D721Med (cell line): ENCODE measurements around the gene ZDHHC8.
"Not testable (repeated sequence)": the region's sequence is repeated elsewhere in the genome, so short reads cannot be mapped to it uniquely, and the experiment has no call there.

Source experiments
- DNase-seq: peaks from one replicate; pipeline ENCODE4 v3.0.0; 2011; ENCODE audit warnings: low spot score; ENCODE audit not compliant: insufficient read length
- FAIRE-seq: peaks from 2 replicates; lab custom pipeline; 2011; peaks lifted over from hg19 to GRCh38; lab: Jason Lieb, UNC
- TF ChIP-seq, protein P1 (sequence below): IDR thresholded peaks from 2 replicates; pipeline ENCODE4 v1.5.1; 2012; ENCODE audit warnings: mild to moderate bottlenecking, control low read depth; ENCODE audit not compliant: insufficient read depth; ENCODE audit errors: missing control alignments

Gene ZDHHC8

DNA sequence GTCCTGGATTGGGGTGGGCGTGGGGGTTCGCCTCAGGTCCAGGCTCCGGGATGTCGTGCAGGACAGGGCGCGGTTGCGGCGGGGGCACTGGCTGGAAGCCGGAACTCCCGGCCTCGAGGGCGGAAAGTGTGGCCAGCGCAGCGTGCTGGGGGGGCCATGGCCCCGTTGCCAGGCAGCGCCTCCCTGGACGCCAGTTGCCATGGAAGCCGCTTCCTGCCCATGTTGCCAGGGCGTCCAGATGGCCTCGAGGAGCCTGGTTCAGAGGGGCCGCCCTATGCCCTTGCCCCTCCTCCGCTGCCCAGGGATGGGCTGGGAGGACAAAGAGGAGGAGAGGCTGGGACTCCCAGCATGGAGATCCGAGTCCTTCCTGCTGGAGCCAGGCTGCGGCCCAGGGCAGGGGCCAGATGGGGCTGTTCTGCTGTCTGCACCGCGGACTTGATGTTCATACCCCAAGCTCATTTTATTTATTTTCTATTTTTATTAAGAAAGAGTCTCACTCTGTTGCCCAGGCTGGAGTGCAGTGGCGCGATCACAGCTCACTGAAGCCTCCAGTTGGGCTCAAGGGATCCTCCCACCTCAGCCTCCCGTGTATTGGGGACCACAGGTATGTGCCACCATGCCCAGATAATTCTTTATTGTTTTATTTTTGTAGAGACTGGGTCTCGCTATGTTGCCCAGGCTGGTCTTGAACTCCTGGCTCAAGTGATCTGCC, 23.9 kb downstream of the ZDHHC8 start:
- FAIRE-seq (no peak), DNase-seq (peak; percentile 94)
- TF ChIP-seq, protein P1, sequence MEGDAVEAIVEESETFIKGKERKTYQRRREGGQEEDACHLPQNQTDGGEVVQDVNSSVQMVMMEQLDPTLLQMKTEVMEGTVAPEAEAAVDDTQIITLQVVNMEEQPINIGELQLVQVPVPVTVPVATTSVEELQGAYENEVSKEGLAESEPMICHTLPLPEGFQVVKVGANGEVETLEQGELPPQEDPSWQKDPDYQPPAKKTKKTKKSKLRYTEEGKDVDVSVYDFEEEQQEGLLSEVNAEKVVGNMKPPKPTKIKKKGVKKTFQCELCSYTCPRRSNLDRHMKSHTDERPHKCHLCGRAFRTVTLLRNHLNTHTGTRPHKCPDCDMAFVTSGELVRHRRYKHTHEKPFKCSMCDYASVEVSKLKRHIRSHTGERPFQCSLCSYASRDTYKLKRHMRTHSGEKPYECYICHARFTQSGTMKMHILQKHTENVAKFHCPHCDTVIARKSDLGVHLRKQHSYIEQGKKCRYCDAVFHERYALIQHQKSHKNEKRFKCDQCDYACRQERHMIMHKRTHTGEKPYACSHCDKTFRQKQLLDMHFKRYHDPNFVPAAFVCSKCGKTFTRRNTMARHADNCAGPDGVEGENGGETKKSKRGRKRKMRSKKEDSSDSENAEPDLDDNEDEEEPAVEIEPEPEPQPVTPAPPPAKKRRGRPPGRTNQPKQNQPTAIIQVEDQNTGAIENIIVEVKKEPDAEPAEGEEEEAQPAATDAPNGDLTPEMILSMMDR = no peak

DNA sequence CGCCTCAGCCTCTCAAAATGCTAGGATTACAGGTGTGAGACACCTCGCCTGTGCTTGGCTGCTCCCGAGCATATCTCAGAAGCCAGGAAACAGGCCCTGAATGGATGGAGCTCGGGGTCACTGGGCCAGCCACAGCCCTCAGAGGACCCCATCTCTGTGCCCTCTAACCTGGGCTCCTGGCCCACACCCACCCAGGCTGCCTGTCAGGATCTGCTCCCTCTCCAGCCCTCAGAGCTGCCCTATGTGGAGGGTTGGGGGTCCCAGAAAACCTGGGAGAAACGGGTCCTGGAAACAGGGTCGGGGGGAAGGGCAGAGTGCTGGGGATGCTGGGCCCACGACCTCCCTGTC, 24.4 kb downstream of the ZDHHC8 start:
- FAIRE-seq (no peak), DNase-seq (no peak)
- TF ChIP-seq, protein P1 = no peak

DNA sequence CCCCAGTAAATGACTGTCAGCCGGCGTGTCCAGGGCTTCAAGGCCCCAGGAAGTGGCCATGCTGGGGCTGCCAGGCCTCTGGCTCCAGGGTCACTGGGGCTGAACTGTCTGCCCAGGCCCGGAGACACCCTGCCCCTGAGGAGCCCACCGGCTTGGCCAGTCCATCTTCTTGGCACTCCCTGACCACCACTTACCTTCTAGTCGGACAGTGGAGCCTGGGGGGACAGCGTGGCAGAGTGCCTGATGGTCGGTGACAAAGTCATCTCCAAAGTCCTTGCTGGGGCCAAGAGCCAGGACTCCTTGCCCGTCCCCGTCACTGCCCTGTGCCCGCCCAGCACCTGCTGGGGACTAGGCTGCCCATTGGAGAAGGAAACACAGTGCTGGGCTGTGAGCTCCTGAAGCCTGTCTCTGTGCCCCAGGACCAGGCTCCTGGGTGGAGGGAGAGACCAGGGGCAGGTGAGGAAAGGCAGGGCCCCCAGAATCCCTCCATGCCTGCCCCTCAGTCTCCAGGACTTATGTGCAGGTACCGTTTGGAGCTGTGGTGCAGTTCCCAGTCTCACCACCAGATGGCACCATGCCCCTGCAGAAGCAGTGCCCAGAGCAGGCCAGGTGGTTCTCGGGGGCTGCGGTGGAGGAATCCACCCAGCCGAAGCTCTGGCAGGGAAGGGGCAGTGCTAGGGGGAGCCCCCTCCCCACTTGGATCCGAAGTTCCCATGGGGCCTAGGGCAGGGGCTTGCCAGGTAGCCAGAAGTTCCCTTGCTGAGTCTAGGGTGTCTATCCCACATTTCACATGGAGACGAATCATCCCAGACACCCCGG, 25.2 kb downstream of the ZDHHC8 start:
- DNase-seq (peak; percentile 89), FAIRE-seq (no peak)

DNA sequence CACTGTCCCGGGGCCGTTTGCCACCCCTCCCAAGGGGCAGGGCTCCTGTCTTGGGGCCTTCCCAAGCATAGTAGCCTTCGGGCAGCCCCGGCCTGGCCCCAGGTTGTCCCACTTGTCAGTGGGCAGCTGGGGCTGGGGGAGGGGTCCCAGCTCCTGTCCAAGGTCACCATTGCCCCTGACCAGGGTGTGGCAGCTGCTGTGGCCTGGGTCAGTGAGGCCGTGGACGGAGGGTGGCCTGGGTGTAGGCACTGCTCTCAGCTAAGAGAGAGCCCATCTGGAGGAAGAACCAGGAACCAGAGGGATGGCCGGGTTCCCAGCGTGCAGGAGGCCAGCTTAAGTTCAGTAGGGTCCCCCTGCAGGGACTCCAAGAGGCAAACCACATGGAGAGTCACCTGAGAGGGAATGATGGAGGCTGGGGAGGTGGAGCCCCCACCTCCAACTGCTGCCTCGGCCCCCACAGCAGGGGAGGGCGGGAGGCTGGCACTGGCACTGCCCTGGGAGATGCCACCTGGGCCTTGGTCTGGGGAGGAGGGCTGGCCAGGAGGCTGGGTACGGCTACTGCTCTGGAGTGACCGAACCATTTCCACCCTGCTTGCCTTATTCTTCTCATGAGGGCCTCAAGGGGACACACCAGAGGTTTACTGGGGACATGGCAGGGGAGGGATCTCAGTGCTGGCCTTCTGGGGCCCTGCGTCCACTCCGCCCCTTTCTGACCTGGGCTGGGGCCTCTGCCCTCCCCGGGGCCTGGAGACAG, 26.0 kb downstream of the ZDHHC8 start:
- TF ChIP-seq, protein P1 = no peak
- no peak for DNase-seq
- FAIRE-seq = no peak

More for the DNA sequence above, 25.2 kb downstream of the ZDHHC8 start:
- TF ChIP-seq, protein P1 = peak; percentile 95

DNA sequence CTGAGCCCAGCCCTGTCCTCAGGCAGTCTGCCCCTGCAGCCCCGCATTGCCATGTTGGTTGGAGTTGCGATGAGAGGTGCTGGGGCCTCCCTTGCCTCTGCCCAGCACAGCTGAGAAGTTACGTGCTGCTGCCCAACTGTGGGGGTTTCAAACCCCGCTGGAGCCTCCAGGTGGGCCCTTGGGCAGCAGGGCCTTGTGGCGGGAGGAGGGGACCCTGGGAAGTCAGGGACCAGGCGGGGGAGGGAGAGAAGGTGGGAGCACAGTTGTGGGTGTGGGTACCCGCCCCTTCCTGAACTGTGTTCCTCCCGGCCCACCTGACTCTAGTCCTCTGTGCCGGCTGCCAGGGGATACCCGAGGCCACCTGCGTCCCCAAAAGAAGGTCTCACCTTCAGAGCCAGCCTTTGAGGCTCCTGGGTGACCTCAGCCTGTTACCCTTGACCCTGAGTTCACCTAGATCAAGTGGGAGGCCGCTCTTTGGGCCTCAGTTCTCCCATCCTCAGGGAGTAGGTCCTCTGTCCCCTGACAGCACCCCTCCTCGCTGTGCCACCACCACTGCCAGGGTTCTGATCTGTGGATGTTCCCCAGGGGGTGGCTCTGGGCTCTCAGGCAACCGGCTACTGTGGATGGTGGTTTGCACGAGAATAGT, 26.9 kb downstream of the ZDHHC8 start:
- TF ChIP-seq, protein P1 = no peak
- no peak for DNase-seq
- FAIRE-seq = no peak

DNA sequence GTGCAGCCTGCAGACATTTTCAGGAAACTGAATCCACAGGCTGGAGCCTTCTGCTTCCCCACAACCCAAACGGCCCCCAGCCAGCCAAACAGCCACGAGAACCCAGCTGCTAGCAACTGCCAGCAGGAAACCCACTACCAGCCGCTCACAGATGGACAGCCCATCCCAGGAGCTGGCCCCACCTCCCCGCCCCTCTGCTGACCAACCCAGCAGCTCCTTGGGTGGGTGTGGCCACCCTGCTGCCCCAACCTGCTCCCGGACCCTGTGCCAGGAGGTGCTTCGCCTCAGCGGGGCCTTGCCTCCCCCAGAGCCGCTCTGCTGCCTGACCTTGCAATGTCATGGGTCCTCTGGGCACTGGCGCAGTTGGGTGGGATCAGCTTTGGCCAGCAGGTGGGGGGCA, 27.5 kb downstream of the ZDHHC8 start:
- TF ChIP-seq, protein P1 = no peak
- DNase-seq = no peak

DNA sequence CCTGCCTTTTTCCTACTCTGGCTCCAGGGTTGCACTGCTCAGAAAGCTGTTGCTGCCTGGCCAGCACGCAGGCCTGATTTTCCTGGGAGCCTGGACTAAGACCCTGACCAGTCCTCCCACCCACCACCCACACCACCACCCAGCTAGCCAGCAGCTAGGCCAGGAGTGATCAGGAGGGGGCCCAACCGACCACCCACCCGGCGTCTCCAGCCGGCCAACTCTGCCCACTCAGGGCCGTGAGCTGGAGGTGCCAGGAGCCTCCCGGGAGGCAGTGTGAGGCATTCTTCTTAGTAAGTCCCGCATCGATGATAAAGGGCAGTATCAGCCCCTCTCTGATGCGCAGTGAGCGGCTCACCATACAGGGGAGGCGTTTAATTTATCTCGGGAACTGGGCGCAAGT, 27.9 kb downstream of the ZDHHC8 start:
- not testable (repeated sequence) for FAIRE-seq, DNase-seq

More for the DNA sequence above, 27.5 kb downstream of the ZDHHC8 start:
- FAIRE-seq = no peak
